Measurements from ENCODE around the gene ARHGEF17. TPM values are rescaled to one million over a fixed set of nuclear protein-coding genes. Genes with fewer than 3 reads are reported as not detected.

The ARHGEF17 gene
- total RNA-seq, 4 donors from 2014 or later, result 12.0 to 44.9 (median 27.1) TPM

GRCh38 chr11:73321604-73322381 lies 13.7 kb downstream of the ARHGEF17 start:
- Histone ChIP-seq H3K27ac (peak overlapping the region; percentile 95 to 99 (median 95)), H3K4me1 (peaks cover 53 to 80% (median 65%) of the 10 kb centered on the region in 4 donors), H3K27me3 (no peaks in the 10 kb centered on the region), H3K4me3 (no peak overlapping the region), H3K9me3 (no peaks in the 10 kb centered on the region), H3K36me3 (no peaks in the 10 kb centered on the region)
- intact Hi-C loops (cut with DNase I; ENCODE audit: low total_unique reads) (no loop called here), in situ Hi-C loops (cut with MboI; ENCODE audit: low pct_ligation_motif_present in 1 of 4, low pct_unique_long_range_greater_than_20kb in 1 of 4, low sequenced_read_pairs in 3 of 4) (no loop called here)
- no peak for DNase-seq
- 20 to 46% methylated on average over 1 to 10 of the region's 10 CpGs for WGBS, 2 donors (ENCODE audit: low coverage in 1 of 2)
- TF ChIP-seq POLR2AphosphoS5 (IDR thresholded peaks at IDR 0.05) (no peak), POLR2A (IDR thresholded peaks at IDR 0.05) (no peak), EP300 (IDR thresholded peaks at IDR 0.05; ENCODE audit: low read depth) (no peak), CTCF (IDR thresholded peaks at IDR 0.05) (no peak)

DNA sequence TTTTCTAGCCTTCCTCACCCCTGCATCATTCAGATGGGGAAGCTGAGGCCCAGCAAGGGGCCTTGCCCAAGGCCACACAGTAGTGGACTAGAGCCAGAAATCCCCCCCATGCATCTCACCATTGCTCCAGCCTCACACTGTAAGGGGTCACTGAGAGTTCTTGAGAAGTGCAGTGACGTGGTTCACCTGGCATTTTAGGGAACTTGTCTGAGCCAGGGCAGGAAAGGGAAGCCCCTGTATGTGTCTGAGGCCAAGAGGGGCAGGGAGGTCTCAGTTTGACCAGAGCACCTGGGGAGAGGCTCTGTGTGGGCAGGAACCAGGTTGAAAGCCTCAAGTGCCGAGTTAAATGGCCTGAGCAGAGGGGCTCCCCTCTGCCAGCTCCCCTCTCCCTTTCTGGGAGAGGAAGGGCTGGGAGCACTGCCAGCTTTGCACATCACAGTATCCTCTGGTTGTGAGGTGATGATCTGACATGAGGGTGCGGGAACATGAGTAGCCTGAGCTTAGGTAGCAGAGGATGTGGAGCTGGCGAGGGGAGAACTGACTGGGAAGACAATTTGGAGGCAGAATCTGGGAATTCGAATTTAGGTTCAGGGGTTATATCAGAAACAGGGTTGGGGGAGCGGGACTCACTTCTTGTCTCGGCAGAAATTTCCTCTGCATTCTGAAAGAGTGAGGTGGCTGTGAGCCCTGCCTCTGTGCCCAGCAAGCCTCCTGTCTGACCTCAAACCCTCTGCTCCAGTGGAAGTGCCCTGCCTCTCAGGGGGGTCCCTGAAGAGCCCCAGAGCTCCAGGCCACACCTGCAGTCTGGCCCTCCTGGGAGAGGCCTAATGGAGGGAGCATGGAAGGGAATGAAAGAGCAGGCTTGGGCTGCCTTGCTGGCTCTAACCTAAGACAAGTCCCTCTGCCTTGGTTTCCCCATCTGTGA lies 14.6 kb downstream of the ARHGEF17 start:
- Histone ChIP-seq H3K4me1 (peaks cover 46 to 74% (median 60%) of the 10 kb centered on the region in 4 donors), H3K9me3 (no peaks in the 10 kb centered on the region), H3K27me3 (no peaks in the 10 kb centered on the region), H3K36me3 (no peaks in the 10 kb centered on the region), H3K27ac (peak overlapping the region; percentile 95 to 99 (median 95)), H3K4me3 (no peak overlapping the region)
- in situ Hi-C loops (cut with MboI; ENCODE audit: low pct_ligation_motif_present in 1 of 4, low pct_unique_long_range_greater_than_20kb in 1 of 4, low sequenced_read_pairs in 3 of 4), result no loop called here
- no peak for TF ChIP-seq POLR2A (IDR thresholded peaks at IDR 0.05)
- no peak for TF ChIP-seq CTCF (IDR thresholded peaks at IDR 0.05)
- TF ChIP-seq EP300 (IDR thresholded peaks at IDR 0.05; ENCODE audit: low read depth), result no peak
- TF ChIP-seq POLR2AphosphoS5 (IDR thresholded peaks at IDR 0.05), result no peak
- intact Hi-C loops (cut with DNase I; ENCODE audit: low total_unique reads), result no loop called here
- DNase-seq, result no peak
- 60 to 100% methylated on average over 1 to 7 of the region's 7 CpGs for WGBS, 2 donors (ENCODE audit: low coverage in 1 of 2)

DNA sequence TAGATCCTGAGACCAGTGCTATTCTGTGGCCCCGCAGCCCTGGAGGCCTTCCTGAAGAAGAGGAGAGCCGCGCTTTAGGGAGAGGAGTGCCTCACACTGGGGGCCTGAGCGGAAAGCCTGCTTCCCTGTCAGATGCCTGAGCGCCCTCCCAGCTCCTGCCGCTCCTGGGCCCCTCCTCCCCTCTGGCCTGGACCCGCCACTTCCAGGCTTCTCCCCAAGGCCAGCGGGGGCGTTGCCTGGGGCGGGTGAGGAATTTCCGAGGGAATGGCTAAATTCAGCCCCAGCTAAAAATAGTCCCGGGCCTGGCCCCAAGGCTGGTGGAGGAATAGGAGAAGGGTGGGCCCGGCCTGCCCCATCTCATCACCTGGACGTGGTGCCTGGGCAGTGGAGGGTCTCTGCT lies 15.4 kb downstream of the ARHGEF17 start:
- in situ Hi-C loops (cut with MboI; ENCODE audit: low pct_ligation_motif_present in 1 of 4, low pct_unique_long_range_greater_than_20kb in 1 of 4, low sequenced_read_pairs in 3 of 4), result no loop called here
- peak in 1 of 3 donors; percentile 55 for TF ChIP-seq POLR2AphosphoS5 (IDR thresholded peaks at IDR 0.05)
- TF ChIP-seq EP300 (IDR thresholded peaks at IDR 0.05; ENCODE audit: low read depth), result no peak
- no peak overlapping the region for H3K4me3 ChIP-seq
- WGBS, 2 donors (ENCODE audit: low coverage in 1 of 2), result 70% methylated on average over 14 of the region's 14 CpGs; no CpG with 5 or more reads in 1 of the 2 donors
- H3K9me3 ChIP-seq, result no peaks in the 10 kb centered on the region
- peaks cover 40 to 70% (median 55%) of the 10 kb centered on the region in 4 donors for H3K4me1 ChIP-seq
- no peaks in the 10 kb centered on the region for H3K27me3 ChIP-seq
- intact Hi-C loops (cut with DNase I; ENCODE audit: low total_unique reads), result no loop called here
- peak; percentile 64 for DNase-seq
- peak overlapping the region; percentile 95 to 99 (median 95) for H3K27ac ChIP-seq
- no peaks in the 10 kb centered on the region for H3K36me3 ChIP-seq

DNA sequence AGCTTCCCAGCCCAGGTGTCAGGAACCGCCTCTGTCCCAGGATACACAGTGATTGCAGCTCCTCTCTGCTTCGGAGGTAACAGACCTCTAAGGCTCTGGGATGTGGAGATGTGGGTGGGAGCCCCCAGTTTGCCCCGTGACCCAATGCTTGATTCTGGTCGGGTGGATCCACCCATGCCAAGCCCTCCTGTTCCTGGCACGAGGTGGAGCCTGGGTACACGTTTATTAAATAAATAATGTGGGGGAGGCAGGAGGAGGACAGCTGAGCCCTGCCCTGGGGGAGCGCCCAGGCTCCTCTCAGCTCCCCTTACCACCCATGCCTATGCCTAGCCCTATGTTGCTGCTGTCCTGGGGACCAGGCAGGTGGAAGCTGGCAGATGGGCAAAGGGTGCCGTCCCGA lies 16.0 kb downstream of the ARHGEF17 start:
- Histone ChIP-seq H3K9me3 (no peaks in the 10 kb centered on the region), H3K27me3 (no peaks in the 10 kb centered on the region), H3K4me3 (no peak overlapping the region), H3K27ac (peak overlapping the region; percentile 95 to 99 (median 95)), H3K4me1 (peaks cover 40 to 66% (median 54%) of the 10 kb centered on the region in 4 donors), H3K36me3 (no peaks in the 10 kb centered on the region)
- in situ Hi-C loops (cut with MboI; ENCODE audit: low pct_ligation_motif_present in 1 of 4, low pct_unique_long_range_greater_than_20kb in 1 of 4, low sequenced_read_pairs in 3 of 4) (no loop called here), intact Hi-C loops (cut with DNase I; ENCODE audit: low total_unique reads) (no loop called here)
- 67% methylated on average over 9 of the region's 9 CpGs; no CpG with 5 or more reads in 1 of the 2 donors for WGBS, 2 donors (ENCODE audit: low coverage in 1 of 2)
- no peak for TF ChIP-seq CTCF (IDR thresholded peaks at IDR 0.05)
- TF ChIP-seq POLR2AphosphoS5 (IDR thresholded peaks at IDR 0.05), result no peak
- TF ChIP-seq POLR2A (IDR thresholded peaks at IDR 0.05), result no peak
- TF ChIP-seq EP300 (IDR thresholded peaks at IDR 0.05; ENCODE audit: low read depth), result no peak
- no peak for DNase-seq

Data from transverse colon (tissue), 4 donors.